K562 treated with DMSO at 1 percent for 4 hours (cell line): ENCODE results near the gene FOSL2. TPM values are rescaled to one million over a fixed set of nuclear protein-coding genes. Genes with fewer than 3 reads are reported as not detected.

Source experiments
- total RNA-seq: library from RNA; unstranded; fragments of 300-600 nt; gene quantifications from 2 replicates; pipeline ENCODE4 v1.2.3, GENCODE V29; 2022; ENCODE audit not compliant: insufficient read depth

The FOSL2 gene
- 1.7 and 2.2 TPM in 2 replicates for total RNA-seq

GRCh38 chr2:28392297-28393113 lies at the start of gene FOSL2:
TSS of gene FOSL2 (plus strand) at chr2:28392858. CDS start at chr2:28393721, 863 bp downstream.

Other genes starting within 250 kb of the FOSL2 start
- not detected in 2 replicates for gene PLB1, start 103.2 kb downstream of the FOSL2 start, total RNA-seq